K562 (cell line): ENCODE measurements around the gene PREP.

Experiments used
- CEBPB ChIP-seq: fragments of 450-650 bp; IDR thresholded peaks from 2 replicates; pipeline ENCODE4 v1.6.1; 2016; ENCODE audit warnings: missing genetic modification characterization, missing compliant biosample characterization
- HMG20A ChIP-seq: fragments of 450-650 bp; formaldehyde crosslinking; conservative IDR thresholded peaks from 2 replicates; pipeline ENCODE4 v1.4.0; 2020; ENCODE audit warnings: mild to moderate bottlenecking, mixed read lengths
- KDM5B ChIP-seq: fragments of 200-600 bp; sonication (generic); IDR thresholded peaks from 2 replicates; pipeline ENCODE4 v1.6.1; 2012; ENCODE audit warnings: low read depth, mild to moderate bottlenecking, moderate library complexity, low read length, control low read depth, inconsistent platforms; ENCODE audit not compliant: insufficient replicate concordance
- NR1H2 ChIP-seq: sonication (generic); formaldehyde crosslinking; IDR thresholded peaks from 2 replicates; pipeline ENCODE4 v1.4.0; 2020; ENCODE audit warnings: mild to moderate bottlenecking, missing genetic modification reagents
- NR2C1 ChIP-seq, 2 experiments: fragments of 450-650 bp; IDR thresholded peaks; 2 replicates each; pipeline ENCODE4 v1.6.1; 2017; ENCODE audit warnings: mild to moderate bottlenecking in 2 of 2, antibody characterized with exemption in 1 of 2, inconsistent platforms in 1 of 2, missing compliant biosample characterization in 1 of 2, missing genetic modification characterization in 1 of 2
- PHB ChIP-seq: fragments of 250-450 bp; sonication (Bioruptor Pico); IDR thresholded peaks from 2 replicates; pipeline ENCODE4 v1.5.0; 2021
- PYGO2 ChIP-seq: fragments of 450-650 bp; IDR thresholded peaks from 2 replicates; pipeline ENCODE4 v1.6.1; 2016; ENCODE audit warnings: mild to moderate bottlenecking, missing genetic modification characterization, moderate library complexity, missing compliant biosample characterization
- ZKSCAN3 ChIP-seq: fragments of 250-450 bp; sonication (Bioruptor Pico); IDR thresholded peaks from 2 replicates; pipeline ENCODE4 v1.4.0; 2020
- ZNF165 ChIP-seq: fragments of 250-450 bp; sonication (Bioruptor Pico); IDR thresholded peaks from 2 replicates; pipeline ENCODE4 v1.4.0; 2020; ENCODE audit warnings: borderline replicate concordance
- ZNF184 ChIP-seq: sonication (generic); formaldehyde crosslinking; IDR thresholded peaks from 2 replicates; pipeline ENCODE4 v1.5.0; 2020; ENCODE audit warnings: missing genetic modification reagents
- TF ChIP-seq, protein P1 (sequence below), 3 experiments: IDR thresholded peaks in 2 of 3; conservative IDR thresholded peaks in 1 of 3; 2 replicates each; pipeline ENCODE4 v1.5.1; 2011 to 2012; ENCODE audit warnings: low read length in 3 of 3, mild to moderate bottlenecking in 3 of 3, control low read depth in 2 of 3, improper control_type of control experiment in 1 of 3, inconsistent platforms in 1 of 3, low read depth in 1 of 3, mixed read lengths in 1 of 3, moderate library complexity in 1 of 3; ENCODE audit not compliant: insufficient read depth in 2 of 3

DNA sequence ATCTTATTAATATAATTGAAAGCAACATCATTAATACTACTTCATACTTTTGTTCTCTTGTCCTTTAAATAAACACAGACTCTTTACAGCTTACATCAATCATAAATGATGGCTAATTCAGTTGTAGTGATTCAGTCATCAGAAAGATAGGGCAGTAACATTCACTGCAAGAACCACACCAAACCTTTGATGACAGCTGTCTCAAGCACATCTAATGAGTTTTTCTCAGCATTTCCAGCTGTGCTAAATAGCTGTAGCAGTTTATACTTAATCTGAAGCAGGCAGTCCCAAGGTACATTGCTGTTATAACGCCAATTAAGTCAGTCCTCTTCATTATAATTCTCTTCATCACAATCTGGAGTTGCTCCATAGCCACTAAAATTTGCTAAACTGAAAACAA lies 45.7 kb downstream of the PREP start:
- TF ChIP-seq NR1H2 (CRISPR knock-in tag) (no peak), ZNF165 (no peak), ZNF184 (CRISPR knock-in tag) (no peak), ZKSCAN3 (CRISPR knock-in tag) (no peak), PHB (CRISPR knock-in tag) (no peak), HMG20A (CRISPR knock-in tag) (no peak), KDM5B (no peak), NR2C1 (IDR thresholded peaks at IDR 0.05) (no peak), NR2C1 (tag; IDR thresholded peaks at IDR 0.05) (no peak), PYGO2 (tag) (no peak), CEBPB (tag) (no peak)
- TF ChIP-seq, protein P1, sequence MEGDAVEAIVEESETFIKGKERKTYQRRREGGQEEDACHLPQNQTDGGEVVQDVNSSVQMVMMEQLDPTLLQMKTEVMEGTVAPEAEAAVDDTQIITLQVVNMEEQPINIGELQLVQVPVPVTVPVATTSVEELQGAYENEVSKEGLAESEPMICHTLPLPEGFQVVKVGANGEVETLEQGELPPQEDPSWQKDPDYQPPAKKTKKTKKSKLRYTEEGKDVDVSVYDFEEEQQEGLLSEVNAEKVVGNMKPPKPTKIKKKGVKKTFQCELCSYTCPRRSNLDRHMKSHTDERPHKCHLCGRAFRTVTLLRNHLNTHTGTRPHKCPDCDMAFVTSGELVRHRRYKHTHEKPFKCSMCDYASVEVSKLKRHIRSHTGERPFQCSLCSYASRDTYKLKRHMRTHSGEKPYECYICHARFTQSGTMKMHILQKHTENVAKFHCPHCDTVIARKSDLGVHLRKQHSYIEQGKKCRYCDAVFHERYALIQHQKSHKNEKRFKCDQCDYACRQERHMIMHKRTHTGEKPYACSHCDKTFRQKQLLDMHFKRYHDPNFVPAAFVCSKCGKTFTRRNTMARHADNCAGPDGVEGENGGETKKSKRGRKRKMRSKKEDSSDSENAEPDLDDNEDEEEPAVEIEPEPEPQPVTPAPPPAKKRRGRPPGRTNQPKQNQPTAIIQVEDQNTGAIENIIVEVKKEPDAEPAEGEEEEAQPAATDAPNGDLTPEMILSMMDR (IDR thresholded peaks at IDR 0.05 in 2 of 3, conservative IDR thresholded peaks at IDR 0.05 in 1 of 3; ENCODE audit: insufficient read depth in 2 of 3, low read depth in 1 of 3, low read length in 3 of 3) = no peak
